ENCODE measurements around the gene AGAP1. TPM values are rescaled to one million over a fixed set of nuclear protein-coding genes. Genes with fewer than 3 reads are reported as not detected.
A peak's percentile ranks its signal among the peaks of the same experiment; 100 is the strongest.

The AGAP1 gene
- total RNA-seq, 1 donor from 2014 or later = 39.4 TPM

GRCh38 chr2:235555371-235555770 lies 61.5 kb downstream of the AGAP1 start:
- Histone ChIP-seq H3K4me2 (ENCODE audit: low read length) (no peak overlapping the region), H2AFZ (ENCODE audit: low read depth, low read length) (no peak overlapping the region), H3K9me3 (ENCODE audit: insufficient read depth, low read depth, low read length) (no peaks in the 10 kb centered on the region), H3K79me2 (ENCODE audit: insufficient read depth, low read length) (peaks cover 40% of the 10 kb centered on the region), H3K27ac (ENCODE audit: low read depth, low read length) (no peak overlapping the region), H3K4me3 (ENCODE audit: insufficient read depth, low read depth, low read length) (no peak overlapping the region), H3K36me3 (ENCODE audit: insufficient read depth, low read length) (no peaks in the 10 kb centered on the region), H4K20me1 (ENCODE audit: insufficient read depth, low read length) (peaks cover 92% of the 10 kb centered on the region), H3K9ac (ENCODE audit: low read length) (no peak overlapping the region), H3K4me1 (ENCODE audit: insufficient read depth, low read length) (peaks cover 4% of the 10 kb centered on the region), H3K27me3 (ENCODE audit: insufficient read depth, low read length) (peaks cover 6% of the 10 kb centered on the region)
- H3K36me3 Mint-ChIP-seq (ENCODE audit: low read depth, unreplicated experiment) = peaks cover 1% of the 10 kb centered on the region
- H3K9me3 Mint-ChIP-seq (ENCODE audit: unreplicated experiment) = no peaks in the 10 kb centered on the region
- H3K4me3 Mint-ChIP-seq (ENCODE audit: unreplicated experiment) = peak overlapping the region; percentile 40
- peaks cover 17% of the 10 kb centered on the region for H3K4me1 Mint-ChIP-seq (ENCODE audit: low read depth, unreplicated experiment)
- DNase-seq (ENCODE audit: low read depth) = no peak
- no peaks in the 10 kb centered on the region for H3K27me3 Mint-ChIP-seq (ENCODE audit: low read depth, unreplicated experiment)
- TF ChIP-seq CTCF (IDR thresholded peaks at IDR 0.05; ENCODE audit: insufficient read depth, low read depth, low read length) = no peak
- no peak for FAIRE-seq
- H3K27ac Mint-ChIP-seq (ENCODE audit: unreplicated experiment) = no peak overlapping the region

GRCh38 chr2:235556086-235556485 lies 62.2 kb downstream of the AGAP1 start:
- peaks cover 4% of the 10 kb centered on the region for H3K4me1 ChIP-seq (ENCODE audit: insufficient read depth, low read length)
- TF ChIP-seq CTCF (IDR thresholded peaks at IDR 0.05; ENCODE audit: insufficient read depth, low read depth, low read length) (no peak), EZH2 (IDR thresholded peaks at IDR 0.05; ENCODE audit: insufficient read depth, low read length) (no peak)
- H4K20me1 ChIP-seq (ENCODE audit: insufficient read depth, low read length) = peaks cover 96% of the 10 kb centered on the region
- H3K9ac ChIP-seq (ENCODE audit: low read length) = no peak overlapping the region
- H3K4me2 ChIP-seq (ENCODE audit: low read length) = no peak overlapping the region
- Mint-ChIP-seq H3K4me1 (ENCODE audit: low read depth, unreplicated experiment) (peaks cover 18% of the 10 kb centered on the region), H3K27me3 (ENCODE audit: low read depth, unreplicated experiment) (no peaks in the 10 kb centered on the region), H3K9me3 (ENCODE audit: unreplicated experiment) (no peaks in the 10 kb centered on the region), H3K36me3 (ENCODE audit: low read depth, unreplicated experiment) (peaks cover 1% of the 10 kb centered on the region), H3K27ac (ENCODE audit: unreplicated experiment) (no peak overlapping the region), H3K4me3 (ENCODE audit: unreplicated experiment) (no peak overlapping the region)
- no peak overlapping the region for H2AFZ ChIP-seq (ENCODE audit: low read depth, low read length)
- H3K79me2 ChIP-seq (ENCODE audit: insufficient read depth, low read length) = peaks cover 45% of the 10 kb centered on the region
- DNase-seq (ENCODE audit: low read depth) (no peak), FAIRE-seq (no peak)
- peaks cover 6% of the 10 kb centered on the region for H3K27me3 ChIP-seq (ENCODE audit: insufficient read depth, low read length)
- no peaks in the 10 kb centered on the region for H3K9me3 ChIP-seq (ENCODE audit: insufficient read depth, low read depth, low read length)
- H3K27ac ChIP-seq (ENCODE audit: low read depth, low read length) = no peak overlapping the region
- H3K4me3 ChIP-seq (ENCODE audit: insufficient read depth, low read depth, low read length) = no peak overlapping the region
- H3K36me3 ChIP-seq (ENCODE audit: insufficient read depth, low read length) = no peaks in the 10 kb centered on the region

- Histone ChIP-seq H3K9ac (ENCODE audit: low read length) (no peak overlapping the region), H3K9me3 (ENCODE audit: insufficient read depth, low read depth, low read length) (no peaks in the 10 kb centered on the region), H3K4me1 (ENCODE audit: insufficient read depth, low read length) (peaks cover 4% of the 10 kb centered on the region), H3K79me2 (ENCODE audit: insufficient read depth, low read length) (peaks cover 50% of the 10 kb centered on the region), H3K27me3 (ENCODE audit: insufficient read depth, low read length) (peaks cover 6% of the 10 kb centered on the region), H3K4me2 (ENCODE audit: low read length) (no peak overlapping the region), H4K20me1 (ENCODE audit: insufficient read depth, low read length) (peaks cover 96% of the 10 kb centered on the region), H3K36me3 (ENCODE audit: insufficient read depth, low read length) (no peaks in the 10 kb centered on the region), H3K27ac (ENCODE audit: low read depth, low read length) (no peak overlapping the region), H2AFZ (ENCODE audit: low read depth, low read length) (no peak overlapping the region), H3K4me3 (ENCODE audit: insufficient read depth, low read depth, low read length) (no peak overlapping the region)
- Mint-ChIP-seq H3K36me3 (ENCODE audit: low read depth, unreplicated experiment) (peaks cover 1% of the 10 kb centered on the region), H3K4me3 (ENCODE audit: unreplicated experiment) (no peak overlapping the region), H3K4me1 (ENCODE audit: low read depth, unreplicated experiment) (peaks cover 20% of the 10 kb centered on the region), H3K9me3 (ENCODE audit: unreplicated experiment) (no peaks in the 10 kb centered on the region), H3K27ac (ENCODE audit: unreplicated experiment) (no peak overlapping the region), H3K27me3 (ENCODE audit: low read depth, unreplicated experiment) (no peaks in the 10 kb centered on the region)
- DNase-seq (ENCODE audit: low read depth) (no peak), FAIRE-seq (no peak)
- no peak for TF ChIP-seq CTCF (IDR thresholded peaks at IDR 0.05; ENCODE audit: insufficient read depth, low read depth, low read length)
- no peak for TF ChIP-seq EZH2 (IDR thresholded peaks at IDR 0.05; ENCODE audit: insufficient read depth, low read length)
Measured at GRCh38 chr2:235556901-235557300, 63.1 kb downstream of the AGAP1 start.
